ENCODE measurements around the gene RPS23.
A peak's percentile ranks its signal among the peaks of the same experiment; 100 is the strongest.

The RPS23 gene

DNA sequence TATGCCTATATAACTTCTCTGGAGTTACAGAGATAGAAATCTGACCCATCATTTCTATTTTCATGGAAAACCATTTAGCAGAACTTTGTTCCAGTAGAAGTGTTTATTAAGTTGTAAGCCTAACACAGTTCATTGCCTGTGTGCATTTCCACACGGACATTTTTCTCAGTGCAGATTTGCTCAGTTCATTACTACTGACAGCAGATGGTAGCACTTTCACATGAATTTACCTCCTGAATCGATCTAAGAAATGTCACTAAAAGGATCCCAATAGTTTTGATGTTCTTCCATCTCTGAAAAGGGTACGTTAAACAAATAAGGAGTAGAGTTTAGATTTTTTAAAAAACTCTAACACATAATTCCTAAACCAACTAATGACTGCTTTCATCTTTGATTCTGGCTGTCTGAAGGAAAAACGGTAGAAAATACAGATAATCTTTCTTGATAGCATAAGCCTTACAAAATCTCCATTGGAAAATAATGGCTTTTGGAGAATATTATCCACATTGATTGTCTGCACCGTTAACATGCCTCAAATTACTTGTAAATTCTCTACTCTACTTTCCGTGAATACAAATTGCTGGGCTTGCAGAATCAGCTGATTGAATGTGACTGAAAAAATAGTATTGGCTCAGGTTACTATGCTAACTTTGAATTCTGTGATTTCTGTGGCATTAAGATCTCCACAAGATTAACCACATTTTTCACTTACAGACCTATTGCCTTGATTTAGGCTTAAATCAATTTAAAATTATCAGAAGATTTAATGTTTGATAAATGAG is 33.1 kb downstream of the RPS23 start:
- no peak for DNase-seq (ENCODE audit: low read depth)

DNA sequence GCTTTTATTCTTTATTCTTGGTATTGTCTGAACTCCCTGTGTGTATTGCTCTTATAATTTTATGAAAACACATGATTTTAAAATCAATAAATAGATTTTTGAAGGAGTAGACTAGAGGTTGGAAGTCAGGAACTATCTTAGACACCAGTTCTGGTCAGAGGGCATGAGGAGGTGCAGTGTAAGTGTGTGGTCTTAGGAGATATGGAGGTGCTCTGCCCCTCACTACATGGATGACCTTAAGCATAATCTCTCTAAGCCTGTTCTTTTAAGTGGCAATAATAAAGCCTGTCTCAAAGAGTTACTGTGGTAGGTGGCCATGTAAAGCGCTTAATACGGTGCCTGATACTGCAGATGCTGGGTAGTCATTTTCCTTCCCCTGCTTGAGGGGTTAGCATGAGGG is 34.0 kb downstream of the RPS23 start:
- DNase-seq (ENCODE audit: low read depth), result no peak

DNA sequence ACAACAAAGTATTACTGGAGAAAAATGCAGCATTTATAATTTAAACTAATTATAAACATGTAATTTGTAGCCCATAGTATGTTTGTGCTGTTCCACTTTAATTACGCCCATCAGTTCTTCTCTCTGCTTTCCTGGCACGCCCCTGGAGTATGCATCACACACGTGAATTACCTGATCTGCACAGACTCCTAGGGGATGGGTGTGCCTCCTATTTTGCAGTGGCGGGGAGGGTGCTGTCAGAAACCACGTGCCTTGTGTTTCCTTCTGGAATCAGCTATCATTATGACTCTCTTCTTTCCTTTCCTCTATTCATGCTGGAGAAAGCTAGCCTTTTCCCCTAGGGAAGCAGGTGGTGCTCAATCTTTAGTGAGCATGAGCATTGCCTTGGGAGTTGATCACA is 43.3 kb downstream of the RPS23 start:
- no peak for DNase-seq (ENCODE audit: low read depth)

DNA sequence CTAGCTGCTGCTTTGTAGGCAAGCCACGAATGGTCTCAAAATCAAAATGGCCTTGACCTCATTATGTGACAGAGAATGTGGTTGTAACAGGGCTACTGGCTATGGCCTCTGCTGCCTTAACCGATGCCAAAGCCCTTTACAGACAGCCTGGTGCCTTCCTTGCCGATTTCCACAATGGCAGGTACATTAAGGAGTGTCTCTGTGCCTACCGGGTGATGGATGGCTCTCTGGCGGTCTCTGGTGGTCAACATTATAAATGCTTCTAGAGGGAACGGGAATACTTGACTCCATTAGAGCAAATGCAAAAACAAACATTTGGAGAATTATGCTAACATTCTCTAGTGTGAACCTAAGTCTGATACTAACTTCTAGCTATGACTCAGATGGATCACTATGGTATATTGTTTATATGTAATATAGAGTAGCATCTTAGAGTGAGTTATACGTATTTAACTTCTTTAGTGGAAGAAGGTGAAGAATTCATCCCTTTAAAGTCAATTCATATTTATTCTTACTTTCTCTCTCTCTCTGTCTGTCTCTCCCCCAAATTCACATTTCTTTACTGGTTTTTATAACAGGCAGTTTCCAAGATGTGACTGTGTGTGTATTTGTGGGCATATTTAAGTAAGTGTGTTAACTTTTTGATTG is 52.5 kb downstream of the RPS23 start:
- peak; percentile 40 for DNase-seq (ENCODE audit: low read depth)
